Neuronal stem cell (in vitro differentiated cells): ENCODE data around the gene TBC1D22A.

Experiments
- DNase-seq: peaks from one replicate; pipeline ENCODE4 v3.0.0-alpha.2; 2013; ENCODE audit warnings: low spot score
- H2AFZ ChIP-seq: one replicate; pipeline ENCODE4 v1.6.1; 2013; ENCODE audit warnings: mild to moderate bottlenecking, low read length, inconsistent platforms
- H2AK5ac ChIP-seq: 2 replicates; pipeline ENCODE4 v1.6.1; 2013; ENCODE audit warnings: low read depth, mild to moderate bottlenecking, inconsistent platforms, low read length, moderate library complexity, mixed read lengths
- H2BK120ac ChIP-seq: 2 replicates; pipeline ENCODE4 v1.6.1; 2013; ENCODE audit warnings: low read depth, mild to moderate bottlenecking, inconsistent platforms, low read length, moderate library complexity, mixed read lengths
- H2BK12ac ChIP-seq: one replicate; pipeline ENCODE4 v1.6.1; 2013; ENCODE audit warnings: low read length, inconsistent platforms
- H2BK15ac ChIP-seq: 2 replicates; pipeline ENCODE4 v1.6.1; 2013; ENCODE audit warnings: mild to moderate bottlenecking, low read length, inconsistent platforms, mixed read lengths
- H2BK5ac ChIP-seq: one replicate; pipeline ENCODE4 v1.6.1; 2013; ENCODE audit warnings: inconsistent platforms, mild to moderate bottlenecking, low read length, moderate library complexity
- H3K14ac ChIP-seq: one replicate; pipeline ENCODE4 v1.6.1; 2013; ENCODE audit warnings: low read length, inconsistent platforms
- H3K18ac ChIP-seq: 2 replicates; pipeline ENCODE4 v1.6.1; 2013; ENCODE audit warnings: low read length, inconsistent platforms
- H3K23ac ChIP-seq: 2 replicates; pipeline ENCODE4 v1.6.1; 2013; ENCODE audit warnings: low read depth, mild to moderate bottlenecking, mixed read lengths, low read length, inconsistent platforms; ENCODE audit not compliant: poor library complexity
- H3K27ac ChIP-seq: replicated peaks from 3 replicates; pipeline ENCODE4 v1.5.1; 2013; ENCODE audit warnings: low read length, inconsistent platforms
- H3K27me3 ChIP-seq, 3 experiments: 2 replicates each; pipeline ENCODE4 v1.6.1; 2013; ENCODE audit warnings: low read length in 3 of 3, mild to moderate bottlenecking in 2 of 3, inconsistent platforms in 1 of 3, low read depth in 1 of 3, mixed read lengths in 1 of 3, moderate library complexity in 1 of 3; ENCODE audit not compliant: control insufficient read depth in 3 of 3, insufficient read depth in 3 of 3
- H3K36me3 ChIP-seq, 2 donors: replicated peaks in 1 of 2; 2 replicates each; pipeline ENCODE4 v1.6.1; 2013; ENCODE audit warnings: low read length in 2 of 2; ENCODE audit not compliant: control insufficient read depth in 2 of 2, insufficient read depth in 2 of 2
- H3K4ac ChIP-seq: 2 replicates; pipeline ENCODE4 v1.6.1; 2013; ENCODE audit warnings: inconsistent platforms, mild to moderate bottlenecking, low read length, moderate library complexity
- H3K4me1 ChIP-seq, 2 donors: 1 replicate in 1 of 2; 2 replicates in 1 of 2; pipeline ENCODE4 v1.6.1; 2013; ENCODE audit warnings: low read length in 2 of 2, low read depth in 1 of 2; ENCODE audit not compliant: control insufficient read depth in 2 of 2, insufficient read depth in 1 of 2
- H3K4me2 ChIP-seq: one replicate; pipeline ENCODE4 v1.6.1; 2013; ENCODE audit warnings: mild to moderate bottlenecking, low read length, inconsistent platforms; ENCODE audit not compliant: insufficient read depth, poor library complexity, severe bottlenecking
- H3K4me3 ChIP-seq, 2 donors: 2 replicates each; pipeline ENCODE4 v1.5.1; 2013; ENCODE audit warnings: low read length in 2 of 2, mild to moderate bottlenecking in 2 of 2, inconsistent platforms in 1 of 2, moderate library complexity in 1 of 2
- H3K79me1 ChIP-seq: one replicate; pipeline ENCODE4 v1.6.1; 2013; ENCODE audit warnings: low read depth, mild to moderate bottlenecking, inconsistent platforms, low read length, moderate library complexity
- H3K9ac ChIP-seq: one replicate; pipeline ENCODE4 v1.6.1; 2013; ENCODE audit warnings: mild to moderate bottlenecking, low read depth, low read length, inconsistent platforms; ENCODE audit not compliant: poor library complexity
- H3K9me3 ChIP-seq, 2 donors: replicated peaks in 1 of 2; 2 replicates each; pipeline versions ENCODE3 to v1.6.1; 2013; ENCODE audit warnings: low read length in 2 of 2, mild to moderate bottlenecking in 2 of 2, inconsistent platforms in 1 of 2, low read depth in 1 of 2, mixed read lengths in 1 of 2, moderate library complexity in 1 of 2; ENCODE audit not compliant: control insufficient read depth in 2 of 2, insufficient read depth in 1 of 2
- H4K8ac ChIP-seq: one replicate; pipeline ENCODE4 v1.6.1; 2013; ENCODE audit warnings: low read depth, mild to moderate bottlenecking, inconsistent platforms, low read length, moderate library complexity
- H4K91ac ChIP-seq: one replicate; pipeline ENCODE4 v1.6.1; 2013; ENCODE audit warnings: low read length, low read depth, mild to moderate bottlenecking, inconsistent platforms; ENCODE audit not compliant: poor library complexity
- WGBS, 2 donors: extraction: QIAGEN DNeasy Blood & Tissue Kit; methylation state at CpG; one replicate each; pipeline ENCODE4 v1.1.7; 2013; ENCODE audit warnings: missing lambda C conversion rate in 2 of 2, mixed read lengths in 1 of 2; ENCODE audit not compliant: insufficient read length in 2 of 2, insufficient replicate concordance in 1 of 2; ENCODE audit errors: extremely low coverage in 2 of 2; 5-methylcytosine and 5-hydroxymethylcytosine counted together

TBC1D22A gene

DNA sequence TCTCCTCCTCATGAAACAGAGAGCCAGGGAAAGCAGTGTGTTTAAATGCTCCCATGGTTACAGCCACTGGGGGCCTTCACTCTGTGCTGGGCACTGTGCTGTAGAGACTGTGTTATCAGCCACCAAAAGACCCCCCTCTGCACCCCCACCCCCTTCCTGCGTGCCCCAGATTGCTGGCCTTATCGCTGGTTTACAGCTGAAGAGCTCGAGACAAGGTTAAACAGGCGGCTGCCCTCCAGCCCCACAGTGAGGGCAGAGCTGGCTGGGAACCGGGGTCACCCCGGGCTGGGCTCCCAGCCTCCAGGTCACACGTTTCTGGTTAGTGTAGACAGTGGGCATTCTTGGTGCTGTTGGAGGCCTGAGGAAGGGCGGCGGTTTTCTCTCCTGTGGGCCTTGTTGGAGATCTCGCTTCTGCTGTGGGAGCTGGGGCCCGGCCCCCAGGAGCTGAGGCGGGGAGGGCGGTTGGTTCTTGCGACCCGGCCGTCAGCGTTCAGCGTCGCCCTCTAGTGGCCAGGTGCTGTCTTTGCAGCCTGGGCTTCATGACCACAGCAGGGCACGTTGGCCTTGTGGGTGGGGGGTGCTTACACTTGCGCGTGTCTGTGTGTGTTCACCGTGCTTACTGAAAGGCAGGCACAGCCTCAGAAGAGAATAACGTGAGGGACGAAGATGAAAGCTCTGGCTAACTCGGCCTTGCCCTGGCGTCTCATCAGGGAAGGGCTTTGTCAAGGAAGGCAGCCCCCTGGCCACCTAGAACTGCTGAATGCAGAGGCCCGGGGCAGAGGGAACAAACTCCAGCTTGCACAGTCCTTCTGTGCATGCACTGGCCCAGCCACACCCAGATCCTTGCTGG lies 40.8 kb downstream of the TBC1D22A start:
- Histone ChIP-seq H3K36me3 (peaks cover 15 to 42% of the 10 kb centered on the region in 2 donors), H3K4me2 (peak overlapping the region; percentile 59), H4K91ac (no peak overlapping the region), H2AFZ (no peak overlapping the region), H2BK120ac (no peak overlapping the region), H3K18ac (peak overlapping the region; percentile 19), H3K79me1 (peaks cover 8% of the 10 kb centered on the region), H3K23ac (no peak overlapping the region), H3K27ac (no peak overlapping the region), H2BK12ac (no peak overlapping the region), H3K4ac (no peak overlapping the region), H3K27me3 (no peaks in the 10 kb centered on the region), H2BK5ac (no peak overlapping the region), H3K9ac (no peak overlapping the region), H2AK5ac (peak overlapping the region; percentile 11), H4K8ac (no peak overlapping the region), H3K14ac (no peak overlapping the region), H3K9me3 (peaks cover 0 to 5% of the 10 kb centered on the region in 2 donors), H2BK15ac (peak overlapping the region; percentile 5), H3K4me3 (peak overlapping the region in 1 of 2 donors; percentile 43), H3K4me1 (peaks cover 3 to 4% of the 10 kb centered on the region in 2 donors)
- DNase-seq = peak; percentile 49
- WGBS, 2 donors = no CpG with 5 or more reads among the region's 28 CpGs

DNA sequence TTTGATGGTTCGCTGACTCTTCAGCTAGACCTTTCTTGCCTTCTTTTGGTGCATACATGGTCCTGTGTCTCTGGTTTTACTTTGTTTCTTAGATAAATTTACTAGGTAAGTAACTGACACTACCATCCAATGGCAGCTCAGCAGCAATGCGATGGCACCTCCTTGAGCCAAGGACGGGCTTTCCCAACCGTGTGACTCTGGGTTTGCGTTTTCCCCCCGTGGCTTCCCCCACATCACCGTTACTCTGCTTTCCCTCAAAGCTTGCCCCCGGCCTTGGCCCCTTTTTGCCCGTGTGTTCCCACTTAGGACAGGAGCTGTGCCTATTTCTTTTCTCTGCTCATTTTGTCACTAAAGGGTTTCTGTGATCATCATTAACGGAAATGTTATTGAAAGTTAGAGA lies 41.5 kb downstream of the TBC1D22A start:
- no peak overlapping the region for H3K18ac ChIP-seq
- H3K4ac ChIP-seq = no peak overlapping the region
- H4K91ac ChIP-seq = no peak overlapping the region
- peaks cover 13 to 42% of the 10 kb centered on the region in 2 donors for H3K36me3 ChIP-seq
- H3K9ac ChIP-seq = no peak overlapping the region
- H3K4me2 ChIP-seq = no peak overlapping the region
- H2AK5ac ChIP-seq = no peak overlapping the region
- H4K8ac ChIP-seq = no peak overlapping the region
- no peak overlapping the region for H2AFZ ChIP-seq
- peak overlapping the region; percentile 5 for H2BK15ac ChIP-seq
- no peak overlapping the region for H3K4me3 ChIP-seq
- H3K14ac ChIP-seq = no peak overlapping the region
- no CpG with 5 or more reads among the region's 10 CpGs for whole genome bisulfite sequencing, 2 donors
- H2BK12ac ChIP-seq = no peak overlapping the region
- H2BK5ac ChIP-seq = no peak overlapping the region
- peaks cover 2 to 3% of the 10 kb centered on the region in 2 donors for H3K4me1 ChIP-seq
- H3K79me1 ChIP-seq = peaks cover 8% of the 10 kb centered on the region
- H3K23ac ChIP-seq = no peak overlapping the region
- H3K9me3 ChIP-seq = peaks cover 0 to 4% of the 10 kb centered on the region in 2 donors
- no peak overlapping the region for H3K27ac ChIP-seq
- DNase-seq = no peak
- no peaks in the 10 kb centered on the region for H3K27me3 ChIP-seq
- H2BK120ac ChIP-seq = no peak overlapping the region

DNA sequence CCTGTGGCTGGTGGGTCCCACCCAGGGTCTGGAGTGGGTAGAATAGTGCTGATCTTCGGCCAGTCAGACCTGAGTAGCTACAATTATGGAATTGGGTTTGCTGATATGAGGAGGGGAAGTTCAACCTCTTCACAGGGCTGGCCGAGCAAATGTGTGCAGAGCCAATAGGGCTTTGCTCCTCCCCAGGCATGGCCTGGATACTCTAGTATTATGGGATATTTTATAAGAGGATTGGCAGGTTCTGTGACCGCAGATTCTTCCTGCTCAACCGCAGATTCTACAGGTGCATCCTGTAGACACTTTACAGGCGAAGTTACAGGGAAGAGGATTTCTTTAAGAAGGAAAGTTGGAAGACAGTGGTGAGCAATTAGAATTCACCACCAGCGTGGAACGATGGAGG lies 44.3 kb downstream of the TBC1D22A start:
- no peak overlapping the region for H4K91ac ChIP-seq
- no peak overlapping the region for H3K4ac ChIP-seq
- no peak overlapping the region for H3K14ac ChIP-seq
- no CpG with 5 or more reads among the region's 7 CpGs for WGBS, 2 donors
- no peak overlapping the region for H4K8ac ChIP-seq
- DNase-seq = no peak
- no peak overlapping the region for H3K9ac ChIP-seq
- no peak overlapping the region for H3K18ac ChIP-seq
- H2AK5ac ChIP-seq = no peak overlapping the region
- no peak overlapping the region for H2BK15ac ChIP-seq
- H2AFZ ChIP-seq = no peak overlapping the region
- no peak overlapping the region for H2BK120ac ChIP-seq
- peaks cover 0 to 4% of the 10 kb centered on the region in 2 donors for H3K9me3 ChIP-seq
- peaks cover 6% of the 10 kb centered on the region for H3K79me1 ChIP-seq
- no peak overlapping the region for H3K23ac ChIP-seq
- peaks cover 0 to 3% of the 10 kb centered on the region in 2 donors for H3K4me1 ChIP-seq
- H2BK5ac ChIP-seq = no peak overlapping the region
- peaks cover 7 to 24% of the 10 kb centered on the region in 2 donors for H3K36me3 ChIP-seq
- H3K4me2 ChIP-seq = no peak overlapping the region
- no peak overlapping the region for H3K27ac ChIP-seq
- H3K27me3 ChIP-seq = peaks cover 0 to 2% (median 0%) of the 10 kb centered on the region in 3 experiments
- no peak overlapping the region for H2BK12ac ChIP-seq
- no peak overlapping the region for H3K4me3 ChIP-seq

DNA sequence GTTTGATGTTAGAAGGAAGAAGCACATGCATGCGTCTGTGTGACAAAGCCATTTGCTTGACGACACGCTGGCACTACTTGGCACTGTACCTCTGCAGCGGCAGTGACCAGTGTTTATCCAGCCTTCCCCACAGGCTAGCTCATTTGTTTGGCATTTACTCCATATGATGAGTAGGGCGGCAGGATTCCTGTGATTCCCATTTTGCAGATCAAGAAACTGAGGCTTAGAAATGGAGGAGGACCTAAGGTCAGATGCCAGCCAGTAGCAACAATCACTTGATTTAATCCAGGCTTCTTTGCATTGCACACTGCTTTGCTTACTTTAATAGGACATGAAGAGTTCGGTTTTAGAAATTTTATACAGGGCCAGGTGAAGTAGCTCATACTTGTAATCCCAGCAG lies 45.0 kb downstream of the TBC1D22A start:
- no peak overlapping the region for H3K4me3 ChIP-seq
- H3K9ac ChIP-seq = no peak overlapping the region
- H3K18ac ChIP-seq = no peak overlapping the region
- H3K27ac ChIP-seq = no peak overlapping the region
- no peak overlapping the region for H2BK120ac ChIP-seq
- H2BK12ac ChIP-seq = no peak overlapping the region
- no peak overlapping the region for H3K4me2 ChIP-seq
- no peak overlapping the region for H2BK5ac ChIP-seq
- peaks cover 0 to 4% of the 10 kb centered on the region in 2 donors for H3K9me3 ChIP-seq
- H3K4me1 ChIP-seq = peaks cover 2 to 8% of the 10 kb centered on the region in 2 donors
- H3K14ac ChIP-seq = no peak overlapping the region
- no peak for DNase-seq
- H2BK15ac ChIP-seq = no peak overlapping the region
- no peak overlapping the region for H3K23ac ChIP-seq
- WGBS, 2 donors = no CpG with 5 or more reads among the region's 6 CpGs
- no peak overlapping the region for H2AFZ ChIP-seq
- no peak overlapping the region for H2AK5ac ChIP-seq
- peaks cover 0 to 2% (median 0%) of the 10 kb centered on the region in 3 experiments for H3K27me3 ChIP-seq
- peaks cover 7 to 24% of the 10 kb centered on the region in 2 donors for H3K36me3 ChIP-seq
- no peak overlapping the region for H3K4ac ChIP-seq
- no peak overlapping the region for H4K91ac ChIP-seq
- peaks cover 9% of the 10 kb centered on the region for H3K79me1 ChIP-seq
- H4K8ac ChIP-seq = no peak overlapping the region
